ENCODE measurements around the gene KLHL17.

The KLHL17 gene

GRCh38 chr1:969260-969855 is 9.0 kb downstream of the KLHL17 start:
- no peak overlapping the region for H3K27ac ChIP-seq (ENCODE audit: low read depth, low read length)
- peaks cover 34 to 64% (median 57%) of the 10 kb centered on the region in 5 donors for H3K27me3 ChIP-seq (ENCODE audit: control insufficient read depth in 5 of 5, insufficient read depth in 4 of 5, low read length in 5 of 5)
- H3K4me3 ChIP-seq (ENCODE audit: low read depth in 1 of 5, low read length in 5 of 5): no peak overlapping the region
- no peak overlapping the region for H3K9ac ChIP-seq (ENCODE audit: low read length in 5 of 5)
- H3K4me1 ChIP-seq (ENCODE audit: control insufficient read depth in 5 of 5, insufficient read depth in 5 of 5, low read length in 5 of 5): peaks cover 0 to 18% (median 18%) of the 10 kb centered on the region in 5 donors
- H3K36me3 ChIP-seq (ENCODE audit: control insufficient read depth in 5 of 5, insufficient read depth in 5 of 5, low read length in 5 of 5): peaks cover 0 to 3% (median 0%) of the 10 kb centered on the region in 5 donors
- H3K9me3 ChIP-seq (ENCODE audit: control insufficient read depth in 5 of 5, low read length in 5 of 5): no peaks in the 10 kb centered on the region

GRCh38 chr1:970242-970972 is 10.0 kb downstream of the KLHL17 start:
- Histone ChIP-seq H3K9me3 (ENCODE audit: control insufficient read depth in 5 of 5, low read length in 5 of 5) (no peaks in the 10 kb centered on the region), H3K27ac (ENCODE audit: low read depth, low read length) (no peak overlapping the region), H3K9ac (ENCODE audit: low read length in 5 of 5) (no peak overlapping the region), H3K36me3 (ENCODE audit: control insufficient read depth in 5 of 5, insufficient read depth in 5 of 5, low read length in 5 of 5) (no peaks in the 10 kb centered on the region), H3K27me3 (ENCODE audit: control insufficient read depth in 5 of 5, insufficient read depth in 4 of 5, low read length in 5 of 5) (peaks cover 36 to 72% (median 67%) of the 10 kb centered on the region in 5 donors), H3K4me1 (ENCODE audit: control insufficient read depth in 5 of 5, insufficient read depth in 5 of 5, low read length in 5 of 5) (peaks cover 0 to 18% (median 18%) of the 10 kb centered on the region in 5 donors), H3K4me3 (ENCODE audit: low read depth in 1 of 5, low read length in 5 of 5) (no peak overlapping the region)

GRCh38 chr1:970973-971730 is 10.8 kb downstream of the KLHL17 start:
- no peak overlapping the region for H3K27ac ChIP-seq (ENCODE audit: low read depth, low read length)
- no peaks in the 10 kb centered on the region for H3K36me3 ChIP-seq (ENCODE audit: control insufficient read depth in 5 of 5, insufficient read depth in 5 of 5, low read length in 5 of 5)
- H3K9ac ChIP-seq (ENCODE audit: low read length in 5 of 5): no peak overlapping the region
- no peaks in the 10 kb centered on the region for H3K9me3 ChIP-seq (ENCODE audit: control insufficient read depth in 5 of 5, low read length in 5 of 5)
- no peak overlapping the region for H3K4me3 ChIP-seq (ENCODE audit: low read depth in 1 of 5, low read length in 5 of 5)
- peaks cover 0 to 18% (median 15%) of the 10 kb centered on the region in 5 donors for H3K4me1 ChIP-seq (ENCODE audit: control insufficient read depth in 5 of 5, insufficient read depth in 5 of 5, low read length in 5 of 5)
- H3K27me3 ChIP-seq (ENCODE audit: control insufficient read depth in 5 of 5, insufficient read depth in 4 of 5, low read length in 5 of 5): peaks cover 38 to 79% (median 74%) of the 10 kb centered on the region in 5 donors

DNA sequence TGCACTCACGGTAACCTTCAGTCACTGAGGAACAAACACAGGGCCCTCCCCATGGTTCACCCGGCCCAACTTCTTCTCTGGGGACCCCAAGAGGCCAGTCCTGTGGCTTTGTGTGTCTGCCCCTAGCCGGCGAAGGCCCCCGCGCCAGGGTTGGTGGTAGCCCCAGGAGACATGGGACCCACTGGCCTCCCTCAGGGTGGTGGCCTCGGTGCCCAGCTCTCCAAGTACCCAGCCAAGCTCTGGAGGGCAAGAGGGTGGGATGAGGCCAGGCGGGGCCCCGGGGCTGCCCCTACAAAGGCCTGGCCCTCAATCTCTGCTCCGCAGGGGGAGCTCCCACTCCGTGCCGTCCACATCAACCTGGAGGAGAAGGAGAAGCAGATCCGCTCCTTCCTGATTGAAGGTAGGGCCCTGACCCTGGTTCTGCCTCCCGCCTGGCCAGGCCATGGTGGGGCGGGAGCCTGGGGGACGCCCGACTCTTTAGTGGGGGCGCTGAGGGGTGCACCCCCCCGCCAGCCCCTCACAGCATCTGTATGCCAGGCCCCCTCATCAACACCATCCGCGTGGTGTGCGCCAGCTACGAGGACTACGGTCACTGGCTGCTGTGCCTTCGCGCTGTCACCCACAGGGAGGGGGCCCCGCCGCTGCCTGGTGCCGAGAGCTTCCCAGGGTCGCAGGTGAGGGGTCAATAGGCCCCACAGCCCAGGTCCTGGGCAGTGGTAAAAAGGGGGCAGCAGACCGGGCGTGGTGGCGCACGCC is 11.5 kb downstream of the KLHL17 start:
- no peaks in the 10 kb centered on the region for H3K9me3 ChIP-seq (ENCODE audit: control insufficient read depth in 5 of 5, low read length in 5 of 5)
- no peak overlapping the region for H3K4me3 ChIP-seq (ENCODE audit: low read depth in 1 of 5, low read length in 5 of 5)
- no peak overlapping the region for H3K27ac ChIP-seq (ENCODE audit: low read depth, low read length)
- H3K9ac ChIP-seq (ENCODE audit: low read length in 5 of 5): no peak overlapping the region
- no peaks in the 10 kb centered on the region for H3K36me3 ChIP-seq (ENCODE audit: control insufficient read depth in 5 of 5, insufficient read depth in 5 of 5, low read length in 5 of 5)
- peaks cover 0 to 13% (median 9%) of the 10 kb centered on the region in 5 donors for H3K4me1 ChIP-seq (ENCODE audit: control insufficient read depth in 5 of 5, insufficient read depth in 5 of 5, low read length in 5 of 5)
- peaks cover 41 to 82% (median 76%) of the 10 kb centered on the region in 5 donors for H3K27me3 ChIP-seq (ENCODE audit: control insufficient read depth in 5 of 5, insufficient read depth in 4 of 5, low read length in 5 of 5)

DNA sequence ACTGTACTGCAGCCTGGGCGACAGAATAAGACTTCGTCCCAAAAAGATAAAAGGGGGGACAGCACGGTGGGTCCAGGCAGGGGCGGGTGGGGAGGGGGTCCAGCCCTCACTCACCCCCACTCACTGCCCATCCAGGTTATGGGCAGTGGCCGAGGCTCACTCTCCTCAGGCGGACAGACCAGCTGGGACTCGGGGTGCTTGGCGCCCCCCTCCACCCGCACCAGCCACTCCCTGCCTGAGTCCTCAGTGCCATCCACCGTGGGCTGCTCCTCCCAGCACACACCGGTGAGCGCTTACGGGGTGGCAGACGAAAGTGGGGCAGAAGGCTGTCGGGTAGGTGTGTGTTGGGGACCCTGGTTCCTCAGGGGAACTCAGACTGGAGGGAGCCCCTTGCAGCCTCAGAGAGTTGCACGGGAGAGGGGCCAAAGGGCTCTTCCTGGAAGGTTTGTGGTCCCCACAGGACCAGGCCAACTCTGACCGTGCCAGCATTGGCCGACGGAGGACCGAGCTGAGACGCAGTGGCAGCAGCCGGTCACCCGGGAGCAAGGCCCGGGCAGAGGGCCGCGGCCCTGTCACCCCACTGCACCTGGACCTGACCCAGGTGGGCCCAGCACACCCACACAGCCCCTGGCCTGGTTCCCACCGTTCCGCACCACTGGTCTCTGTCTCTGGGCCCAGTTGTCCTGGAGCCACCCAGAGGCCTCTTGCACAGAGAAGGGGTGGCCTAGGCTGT is 12.5 kb downstream of the KLHL17 start:
- Histone ChIP-seq H3K9me3 (ENCODE audit: control insufficient read depth in 5 of 5, low read length in 5 of 5) (no peaks in the 10 kb centered on the region), H3K27me3 (ENCODE audit: control insufficient read depth in 5 of 5, insufficient read depth in 4 of 5, low read length in 5 of 5) (peaks cover 35 to 75% (median 68%) of the 10 kb centered on the region in 5 donors)

DNA sequence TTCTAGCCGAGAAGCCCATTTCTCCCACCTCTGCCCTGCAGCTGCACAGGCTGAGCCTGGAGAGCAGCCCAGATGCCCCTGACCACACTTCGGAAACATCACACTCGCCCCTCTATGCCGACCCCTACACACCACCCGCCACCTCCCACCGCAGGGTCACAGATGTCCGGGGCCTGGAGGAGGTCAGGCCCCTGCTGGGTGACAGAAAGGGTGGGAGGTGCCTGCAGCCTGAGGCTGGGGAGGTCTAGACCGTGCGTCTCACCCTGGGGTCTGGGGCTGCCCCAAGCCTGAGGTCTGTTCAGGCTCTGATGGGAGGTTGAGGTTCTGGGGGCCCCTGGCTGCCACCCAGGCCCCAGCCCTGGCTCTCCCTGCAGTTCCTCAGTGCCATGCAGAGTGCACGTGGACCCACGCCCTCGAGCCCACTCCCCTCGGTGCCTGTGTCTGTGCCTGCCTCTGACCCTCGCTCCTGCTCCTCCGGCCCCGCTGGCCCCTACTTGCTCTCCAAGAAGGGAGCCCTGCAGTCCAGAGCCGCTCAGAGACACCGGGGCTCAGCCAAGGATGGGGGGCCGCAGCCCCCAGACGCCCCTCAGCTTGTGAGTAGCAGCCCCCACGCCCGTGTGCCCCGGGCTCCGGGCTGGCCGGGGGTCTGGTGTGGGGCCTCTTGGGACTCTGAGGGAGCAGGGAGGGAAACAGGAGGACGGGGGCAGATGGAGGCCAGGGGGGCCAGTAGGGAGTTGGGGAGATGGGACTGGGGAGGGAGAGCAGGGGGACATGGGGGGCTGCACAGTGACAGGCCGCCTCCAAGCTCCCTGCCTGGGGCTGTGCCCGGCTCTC is 13.3 kb downstream of the KLHL17 start:
- H3K27ac ChIP-seq (ENCODE audit: low read depth, low read length): no peak overlapping the region
- H3K9ac ChIP-seq (ENCODE audit: low read length in 5 of 5): no peak overlapping the region
- H3K27me3 ChIP-seq (ENCODE audit: control insufficient read depth in 5 of 5, insufficient read depth in 4 of 5, low read length in 5 of 5): peaks cover 30 to 75% (median 68%) of the 10 kb centered on the region in 5 donors
- peaks cover 2 to 7% (median 3%) of the 10 kb centered on the region in 5 donors for H3K4me1 ChIP-seq (ENCODE audit: control insufficient read depth in 5 of 5, insufficient read depth in 5 of 5, low read length in 5 of 5)
- H3K9me3 ChIP-seq (ENCODE audit: control insufficient read depth in 5 of 5, low read length in 5 of 5): no peaks in the 10 kb centered on the region
- H3K36me3 ChIP-seq (ENCODE audit: control insufficient read depth in 5 of 5, insufficient read depth in 5 of 5, low read length in 5 of 5): no peaks in the 10 kb centered on the region
- H3K4me3 ChIP-seq (ENCODE audit: low read depth in 1 of 5, low read length in 5 of 5): no peak overlapping the region

More for the DNA sequence above, 12.5 kb downstream of the KLHL17 start:
- no peak overlapping the region for H3K9ac ChIP-seq (ENCODE audit: low read length in 5 of 5)
- H3K4me3 ChIP-seq (ENCODE audit: low read depth in 1 of 5, low read length in 5 of 5): no peak overlapping the region
- no peaks in the 10 kb centered on the region for H3K36me3 ChIP-seq (ENCODE audit: control insufficient read depth in 5 of 5, insufficient read depth in 5 of 5, low read length in 5 of 5)
- H3K27ac ChIP-seq (ENCODE audit: low read depth, low read length): no peak overlapping the region
- H3K4me1 ChIP-seq (ENCODE audit: control insufficient read depth in 5 of 5, insufficient read depth in 5 of 5, low read length in 5 of 5): peaks cover 0 to 7% (median 3%) of the 10 kb centered on the region in 5 donors

- Histone ChIP-seq H3K9me3 (ENCODE audit: control insufficient read depth in 5 of 5, low read length in 5 of 5) (no peaks in the 10 kb centered on the region), H3K27ac (ENCODE audit: low read depth, low read length) (no peak overlapping the region), H3K36me3 (ENCODE audit: control insufficient read depth in 5 of 5, insufficient read depth in 5 of 5, low read length in 5 of 5) (no peaks in the 10 kb centered on the region), H3K4me1 (ENCODE audit: control insufficient read depth in 5 of 5, insufficient read depth in 5 of 5, low read length in 5 of 5) (peaks cover 2 to 7% (median 3%) of the 10 kb centered on the region in 5 donors), H3K4me3 (ENCODE audit: low read depth in 1 of 5, low read length in 5 of 5) (no peak overlapping the region), H3K9ac (ENCODE audit: low read length in 5 of 5) (no peak overlapping the region), H3K27me3 (ENCODE audit: control insufficient read depth in 5 of 5, insufficient read depth in 4 of 5, low read length in 5 of 5) (peaks cover 31 to 70% (median 65%) of the 10 kb centered on the region in 5 donors)
Measured at GRCh38 chr1:974293-974640, 13.9 kb downstream of the KLHL17 start.

DNA sequence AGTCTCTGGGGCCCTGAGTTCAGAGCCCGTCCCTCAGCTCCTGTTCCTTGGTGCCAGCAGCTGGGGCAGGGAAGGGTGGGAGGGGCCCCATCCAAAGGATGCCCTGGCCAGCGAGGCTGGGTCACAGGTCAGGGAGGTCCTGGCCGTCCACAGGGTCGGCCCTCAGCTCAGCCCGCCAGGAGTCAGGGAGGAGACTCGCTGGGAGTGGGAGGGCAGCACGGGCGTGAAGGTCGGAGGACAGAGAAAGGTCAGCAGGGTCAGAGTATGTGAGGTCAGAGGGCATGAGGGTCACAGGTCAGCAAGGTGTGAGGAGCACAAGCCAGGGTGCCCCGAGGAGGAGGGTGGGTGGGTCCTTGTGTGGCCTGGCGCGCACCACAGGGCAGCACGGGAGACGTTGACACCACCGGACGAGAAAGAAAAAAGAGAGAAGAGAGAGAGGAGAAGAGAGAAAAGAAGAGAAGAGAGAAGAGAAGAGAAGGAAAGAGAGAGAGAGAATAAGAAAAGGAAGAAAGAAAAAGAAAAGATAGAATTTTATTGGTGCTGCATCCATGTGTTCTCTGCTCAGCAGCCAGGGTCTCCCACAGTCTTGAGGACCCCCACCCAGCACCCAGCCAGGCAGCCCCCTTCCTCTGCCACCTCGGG is 14.4 kb downstream of the KLHL17 start:
- Histone ChIP-seq H3K4me3 (ENCODE audit: low read depth in 1 of 5, low read length in 5 of 5) (no peak overlapping the region), H3K9ac (ENCODE audit: low read length in 5 of 5) (no peak overlapping the region), H3K27me3 (ENCODE audit: control insufficient read depth in 5 of 5, insufficient read depth in 4 of 5, low read length in 5 of 5) (peaks cover 34 to 69% (median 64%) of the 10 kb centered on the region in 5 donors), H3K9me3 (ENCODE audit: control insufficient read depth in 5 of 5, low read length in 5 of 5) (no peaks in the 10 kb centered on the region), H3K27ac (ENCODE audit: low read depth, low read length) (no peak overlapping the region), H3K36me3 (ENCODE audit: control insufficient read depth in 5 of 5, insufficient read depth in 5 of 5, low read length in 5 of 5) (no peaks in the 10 kb centered on the region), H3K4me1 (ENCODE audit: control insufficient read depth in 5 of 5, insufficient read depth in 5 of 5, low read length in 5 of 5) (peaks cover 2 to 7% (median 3%) of the 10 kb centered on the region in 5 donors)
